ENCODE measurements around the gene LYG1. TPM values are rescaled to one million over a fixed set of nuclear protein-coding genes. Genes with fewer than 3 reads are reported as not detected.
A peak's percentile ranks its signal among the peaks of the same experiment; 100 is the strongest.

Gene LYG1
- polyA plus RNA-seq, 1 experiment = 0.85 TPM

GRCh38 chr2:99340669-99341236 lies 39.8 kb upstream of the LYG1 start:
- no peak for DNase-seq (ENCODE audit: low read depth)
- no peak overlapping the region for H3K4me3 ChIP-seq (ENCODE audit: low read depth, low read length)
- H3K27me3 ChIP-seq (ENCODE audit: control insufficient read depth, insufficient read depth, low read length) = no peaks in the 10 kb centered on the region
- no peak for TF ChIP-seq CTCF (IDR thresholded peaks at IDR 0.05; ENCODE audit: insufficient read depth, low read depth, low read length)
- POLR2A ChIA-PET = no interaction called here
- CTCF ChIA-PET = no interaction called here
- H3K36me3 ChIP-seq (ENCODE audit: control insufficient read depth, insufficient read depth, low read length) = no peaks in the 10 kb centered on the region

- peak overlapping the region; percentile 97 for H3K4me3 ChIP-seq (ENCODE audit: low read depth, low read length)
- no peaks in the 10 kb centered on the region for H3K27me3 ChIP-seq (ENCODE audit: control insufficient read depth, insufficient read depth, low read length)
- CTCF ChIA-PET = interaction anchor here (0.7 to 3.9 kb wide), 7 partner anchors 10 to 923 kb away, joined by 3 to 16 read pairs (median 5); partner anchors contain the start of genes LIPT1, REV1 and TSGA10
- no peak for TF ChIP-seq CTCF (IDR thresholded peaks at IDR 0.05; ENCODE audit: insufficient read depth, low read depth, low read length)
- POLR2A ChIA-PET = no interaction called here
- no peak for DNase-seq (ENCODE audit: low read depth)
- H3K36me3 ChIP-seq (ENCODE audit: control insufficient read depth, insufficient read depth, low read length) = no peaks in the 10 kb centered on the region
These were observed 37.1 kb upstream of the LYG1 start for GRCh38 chr2:99338029-99338585.

- Histone ChIP-seq H3K4me3 (ENCODE audit: low read depth, low read length) (peak within 1 kb of the TSS; percentile 97), H3K27me3 (ENCODE audit: control insufficient read depth, insufficient read depth, low read length) (no peaks in the 10 kb centered on the region), H3K36me3 (ENCODE audit: control insufficient read depth, insufficient read depth, low read length) (peaks cover 1% of the 10 kb centered on the region; the same call in 1 of the 2 replicates)
- peak; percentile 80 for DNase-seq (ENCODE audit: low read depth)
- ChIA-PET CTCF (interaction anchor here (0.5 to 3.9 kb wide), 24 partner anchors 10 to 923 kb away, joined by 3 to 16 read pairs (median 4); partner anchors contain the start of genes LIPT1, MITD1, MRPL30 and REV1), POLR2A (no interaction called here)
- peak; percentile 87 for TF ChIP-seq CTCF (IDR thresholded peaks at IDR 0.05; ENCODE audit: insufficient read depth, low read depth, low read length)
These were observed 36.4 kb upstream of the LYG1 start, which contains the start of gene EIF5B for GRCh38 chr2:99337113-99338028. Gene EIF5B, plus strand, starts transcription at chr2:99337389. Its CDS starts 166 bp downstream, at chr2:99337555.

- ChIA-PET POLR2A (no interaction called here), CTCF (interaction anchor here (0.8 to 3.9 kb wide), 21 partner anchors 11 to 924 kb away, joined by 3 to 16 read pairs (median 4); partner anchors contain the start of genes LIPT1, MITD1, MRPL30 and REV1)
- TF ChIP-seq CTCF (IDR thresholded peaks at IDR 0.05; ENCODE audit: insufficient read depth, low read depth, low read length) = no peak
- peak overlapping the region; percentile 97 for H3K4me3 ChIP-seq (ENCODE audit: low read depth, low read length)
- H3K27me3 ChIP-seq (ENCODE audit: control insufficient read depth, insufficient read depth, low read length) = no peaks in the 10 kb centered on the region
- DNase-seq (ENCODE audit: low read depth) = no peak
- peaks cover 4% of the 10 kb centered on the region; the same call in 1 of the 2 replicates for H3K36me3 ChIP-seq (ENCODE audit: control insufficient read depth, insufficient read depth, low read length)
These were observed 35.8 kb upstream of the LYG1 start for GRCh38 chr2:99336804-99337112.
